Inflammatory macrophage (primary cell): ENCODE measurements around the gene JPH3.
A peak's percentile ranks its signal among the peaks of the same experiment; 100 is the strongest.

Source experiments
- DNase-seq, 2 donors: peaks; one replicate each; pipeline ENCODE4 v3.0.0-alpha.2; 2020 to 2022

The JPH3 gene

DNA sequence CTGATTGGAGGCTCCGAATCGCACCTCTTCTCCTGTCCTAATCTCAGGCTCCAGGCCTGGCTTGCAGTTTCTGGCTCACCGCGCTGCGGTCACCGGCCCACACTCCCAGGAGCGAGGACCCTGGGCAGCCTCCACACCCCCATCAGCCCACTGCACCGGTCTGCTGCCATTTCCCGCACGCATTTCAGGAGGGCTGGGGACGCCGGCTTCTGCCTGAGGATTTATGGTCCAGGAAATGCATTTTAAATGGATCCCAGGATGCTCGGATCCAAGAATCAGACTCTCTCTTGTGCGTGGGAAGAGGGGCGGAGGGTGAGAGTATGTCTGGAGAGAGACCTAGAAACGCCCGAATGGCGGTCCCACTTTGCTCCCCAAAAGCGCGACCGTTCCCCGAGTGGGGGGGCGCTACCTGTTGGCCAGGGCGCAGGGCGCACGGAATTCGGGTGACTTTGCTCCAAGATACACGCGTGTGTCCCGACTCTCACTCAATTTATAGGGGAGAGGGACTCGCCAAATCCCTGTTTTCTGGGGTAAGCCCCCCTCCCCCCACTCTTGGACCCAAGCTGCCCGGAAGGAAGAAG is 817 bp upstream of the JPH3 start:
- DNase-seq, result no peak

DNA sequence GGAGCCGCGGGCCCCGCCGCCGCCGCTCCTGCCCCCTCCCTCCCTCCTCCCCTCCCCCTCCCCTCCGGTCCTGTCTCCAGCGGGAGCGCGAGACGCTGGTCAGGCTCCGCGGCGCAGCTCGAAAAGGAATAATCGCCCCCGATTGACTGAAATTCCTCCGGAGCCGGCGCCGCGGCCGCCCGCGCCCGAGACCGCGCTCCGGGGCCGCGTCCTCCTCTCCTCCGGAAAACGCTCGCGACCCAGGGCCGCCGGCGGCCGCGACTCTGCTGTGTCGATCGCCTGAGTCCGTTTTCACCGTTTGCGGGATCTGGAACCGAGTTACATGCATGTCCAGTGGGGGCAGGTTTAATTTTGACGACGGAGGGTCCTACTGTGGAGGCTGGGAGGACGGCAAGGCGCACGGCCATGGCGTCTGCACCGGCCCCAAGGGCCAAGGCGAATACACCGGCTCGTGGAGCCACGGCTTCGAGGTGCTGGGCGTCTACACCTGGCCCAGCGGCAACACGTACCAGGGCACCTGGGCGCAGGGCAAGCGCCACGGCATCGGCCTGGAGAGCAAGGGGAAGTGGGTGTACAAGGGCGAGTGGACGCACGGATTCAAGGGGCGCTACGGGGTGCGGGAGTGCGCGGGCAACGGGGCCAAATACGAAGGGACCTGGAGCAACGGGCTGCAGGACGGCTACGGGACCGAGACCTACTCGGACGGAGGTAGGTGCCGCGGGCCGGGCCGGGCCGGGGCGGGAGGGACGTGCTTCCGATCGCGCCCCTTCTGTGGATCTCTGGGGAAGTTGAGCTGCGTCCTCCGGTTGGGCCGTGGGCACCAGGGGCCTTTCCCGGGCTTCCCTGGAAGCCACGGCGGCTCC is 744 bp downstream of the JPH3 start:
- DNase-seq, result no peak

DNA sequence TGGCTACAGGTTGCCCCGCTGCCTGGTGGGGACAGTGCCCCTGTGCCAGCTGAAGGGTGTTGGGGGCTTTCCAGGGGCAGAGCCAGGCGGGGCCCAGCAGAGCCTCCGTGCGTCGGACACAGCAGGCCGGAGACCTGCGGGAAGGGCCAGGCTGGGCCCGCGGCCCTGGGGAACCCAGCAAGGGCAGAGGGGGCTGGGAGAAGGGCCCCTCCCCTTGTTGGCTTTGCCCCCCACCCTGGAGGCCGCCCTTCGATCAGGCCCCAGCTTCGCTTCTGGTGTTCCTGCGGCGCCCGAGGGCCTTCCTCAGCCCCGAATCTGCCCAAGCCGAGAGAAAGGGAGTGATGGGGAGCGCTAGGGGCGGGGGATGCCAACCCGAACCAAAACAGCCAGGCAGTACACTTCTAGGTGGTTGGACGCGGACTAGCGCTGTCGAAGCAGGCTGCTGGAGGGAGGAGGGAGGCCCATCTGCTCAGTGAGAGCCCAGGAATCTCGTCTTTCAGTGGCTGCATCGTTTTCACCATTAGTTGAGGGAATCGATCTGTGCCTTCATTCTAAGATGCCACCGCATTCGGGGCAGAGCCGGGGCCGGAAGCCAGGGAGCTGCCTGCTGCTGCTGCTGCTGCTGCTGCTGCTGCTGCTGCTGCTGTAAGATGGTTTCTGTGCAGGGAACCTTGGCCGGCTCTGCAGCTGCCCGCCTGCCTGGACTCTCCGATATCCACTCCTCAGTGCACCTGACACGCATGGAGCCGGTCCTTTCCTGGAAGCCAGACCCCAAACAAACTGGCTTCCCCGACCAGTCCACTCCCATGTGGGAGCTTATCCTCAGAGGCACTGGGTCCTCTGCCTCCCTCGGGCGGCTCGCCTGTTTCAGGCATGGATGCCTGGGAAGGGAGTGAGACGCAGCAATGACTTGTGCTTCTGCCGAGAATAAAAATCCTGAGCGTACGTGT is 1.7 kb downstream of the JPH3 start:
- DNase-seq, result no peak

DNA sequence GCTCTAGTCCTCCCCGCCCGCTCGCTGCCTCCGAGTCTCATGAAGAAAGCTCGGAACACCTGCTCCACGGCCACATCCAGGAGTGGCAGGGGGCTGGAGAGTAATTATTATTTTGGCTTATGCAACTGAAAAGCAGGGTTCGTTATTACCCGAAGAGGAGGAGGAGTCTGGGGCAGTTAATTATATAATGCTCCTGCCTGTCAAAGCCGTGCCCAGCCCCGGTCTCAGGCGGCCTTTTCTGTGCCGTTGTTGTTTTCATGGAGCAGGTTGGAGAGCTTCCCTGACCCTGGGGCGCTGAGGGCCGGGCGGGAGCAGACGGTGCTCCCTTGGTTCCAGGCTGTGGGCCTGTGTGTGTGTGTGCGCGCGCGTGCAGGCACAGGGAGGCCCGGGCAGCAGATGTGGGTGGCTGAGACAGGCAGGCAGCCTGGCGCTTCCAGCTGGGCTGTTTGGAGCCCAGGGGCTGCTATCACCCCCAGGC is 2.4 kb downstream of the JPH3 start:
- DNase-seq, result no peak

DNA sequence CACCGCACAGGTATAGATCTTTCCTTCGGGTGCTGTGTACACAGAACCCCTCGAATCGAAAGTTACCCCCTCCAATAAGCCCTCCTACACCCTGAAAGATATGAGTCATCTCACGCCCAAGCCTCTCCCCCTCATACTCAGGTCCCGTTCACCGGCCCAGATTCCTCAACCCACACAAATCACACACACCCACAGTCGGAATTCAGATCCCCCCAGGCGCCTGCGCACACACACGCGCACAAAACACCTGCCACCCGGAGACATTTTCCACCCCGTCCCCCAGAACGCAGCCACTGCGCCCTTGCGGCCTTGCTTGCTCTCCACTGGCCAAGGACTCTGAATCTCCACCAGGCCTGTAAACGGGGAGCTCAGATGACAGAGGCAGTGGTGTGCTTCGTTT is 4.9 kb downstream of the JPH3 start:
- no peak for DNase-seq

DNA sequence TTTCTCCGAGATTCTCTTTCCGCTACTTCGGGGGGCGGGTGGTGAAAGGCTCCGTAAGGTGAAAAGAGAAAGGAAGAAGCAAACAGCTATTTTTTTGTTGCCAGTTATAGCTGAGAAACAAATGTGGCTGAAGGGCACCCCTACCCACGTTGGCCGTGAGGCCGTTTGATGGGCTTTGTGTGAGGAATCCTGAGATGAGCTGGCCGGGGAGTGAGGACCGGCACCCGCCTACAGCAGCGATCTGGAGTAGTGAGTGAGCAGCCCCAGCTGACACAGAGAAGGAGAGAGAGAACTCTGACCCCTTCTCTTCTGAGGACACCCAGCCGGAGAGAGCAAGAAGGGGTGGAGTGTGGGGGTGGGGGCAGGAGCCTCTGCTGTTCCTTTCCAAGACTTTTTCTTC is 5.6 kb downstream of the JPH3 start:
- no peak for DNase-seq

DNA sequence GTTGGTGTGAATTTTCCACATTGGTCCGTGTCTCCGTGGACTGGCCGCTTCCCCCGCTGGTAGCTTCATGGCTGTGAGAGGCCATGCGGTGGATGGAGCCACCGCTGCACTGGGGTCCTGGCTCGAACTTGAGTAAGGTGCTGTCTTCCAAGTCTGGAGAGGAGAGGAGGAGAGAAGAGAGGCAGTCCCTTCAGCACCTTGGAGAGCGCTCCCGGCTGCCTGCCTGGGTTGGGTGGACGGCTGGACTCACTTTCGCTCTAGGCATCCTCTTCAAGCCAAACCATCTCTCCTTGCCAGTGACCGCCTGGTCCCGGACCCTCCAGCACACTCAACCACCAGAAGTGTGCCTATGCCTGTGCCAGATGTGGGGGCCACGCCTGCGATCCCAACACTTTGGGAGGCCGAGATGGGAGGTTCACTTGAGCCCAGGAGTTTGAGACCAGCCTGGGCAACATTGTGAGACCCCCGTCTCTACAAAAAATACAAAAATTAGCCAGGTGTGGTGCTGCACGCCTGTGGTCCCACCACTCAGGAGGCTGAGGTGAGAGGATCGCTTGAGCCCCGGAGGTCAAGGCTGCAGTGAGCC is 6.2 kb downstream of the JPH3 start:
- DNase-seq, result peak; percentile 23 to 42

DNA sequence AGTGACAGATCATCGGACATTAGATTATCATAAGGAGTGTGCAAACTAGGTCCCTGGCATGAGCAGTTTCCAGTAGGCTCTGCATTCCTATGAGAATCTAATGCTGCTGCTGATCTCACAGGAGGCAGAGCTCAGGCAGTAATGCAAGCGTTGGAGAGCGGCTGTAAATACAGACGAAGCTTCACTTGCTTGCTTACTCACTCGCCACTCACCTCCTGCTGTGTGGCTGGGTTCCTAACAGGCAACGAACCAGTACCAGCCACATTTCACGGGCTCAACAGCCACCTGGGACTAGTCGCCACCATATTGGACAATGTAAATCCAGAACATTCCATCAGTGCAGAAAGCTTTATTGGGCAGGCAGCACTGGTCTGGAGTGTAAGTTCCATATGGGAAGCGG is 7.7 kb downstream of the JPH3 start:
- no peak for DNase-seq

DNA sequence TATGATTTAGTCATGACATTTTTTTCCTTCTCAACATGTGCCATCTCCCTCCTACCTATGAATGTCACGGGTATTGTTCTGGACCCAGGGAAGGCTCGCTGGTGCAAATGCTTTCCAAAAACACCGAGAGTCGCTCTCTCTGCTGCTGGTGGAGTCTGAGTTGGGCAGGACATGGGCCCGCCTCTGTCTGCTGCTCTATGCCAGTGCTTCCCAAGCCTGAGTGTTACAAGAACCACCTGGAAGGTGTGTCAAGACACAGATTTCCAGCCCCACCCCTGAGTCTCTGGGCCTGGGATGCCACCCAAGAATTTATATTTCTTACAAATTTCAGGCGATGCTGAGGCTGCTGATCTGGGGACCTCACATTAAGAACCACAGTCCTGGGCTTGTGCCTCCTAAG is 9.1 kb downstream of the JPH3 start:
- DNase-seq, result no peak

DNA sequence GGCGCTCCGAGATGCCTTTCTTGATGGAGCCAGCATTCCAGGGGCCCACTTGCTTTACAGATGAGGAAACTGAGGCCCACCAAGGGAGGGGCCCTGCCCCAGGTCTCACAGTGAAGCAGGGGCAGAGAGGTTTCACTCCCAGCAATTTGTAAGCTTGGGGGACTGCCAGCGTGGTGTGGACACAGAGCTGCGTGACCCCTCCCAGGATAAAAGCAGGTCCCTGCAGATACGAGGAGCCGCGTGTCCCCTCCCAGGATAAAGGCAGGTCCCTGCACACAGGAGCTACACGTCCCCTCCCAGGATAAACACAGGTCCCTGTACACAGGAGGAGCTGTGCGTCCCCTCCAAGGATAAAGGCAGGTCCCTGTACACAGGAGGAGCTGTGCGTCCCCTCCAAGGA is 11.7 kb downstream of the JPH3 start:
- no peak for DNase-seq

DNA sequence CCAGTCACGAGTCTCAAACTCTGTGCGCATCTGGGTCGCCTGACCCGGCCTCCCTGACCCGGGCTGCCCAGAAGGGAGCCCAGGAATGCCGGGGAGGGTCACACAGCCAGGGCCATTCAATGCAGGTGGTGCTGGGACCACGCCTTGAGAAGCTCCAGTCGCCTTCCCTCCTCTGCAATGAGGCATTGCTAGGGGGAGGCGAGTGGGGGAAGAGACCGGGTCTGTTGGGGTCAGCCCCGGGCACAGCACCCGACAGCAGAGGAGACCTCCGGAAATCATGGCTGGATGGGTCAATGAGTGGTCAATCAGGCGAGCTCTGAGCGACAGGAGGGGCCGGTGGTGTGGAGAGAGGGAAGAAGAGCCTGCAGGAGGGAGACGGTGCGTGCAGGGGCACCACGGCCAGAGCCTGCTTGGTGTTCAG is 13.3 kb downstream of the JPH3 start:
- no peak for DNase-seq

DNA sequence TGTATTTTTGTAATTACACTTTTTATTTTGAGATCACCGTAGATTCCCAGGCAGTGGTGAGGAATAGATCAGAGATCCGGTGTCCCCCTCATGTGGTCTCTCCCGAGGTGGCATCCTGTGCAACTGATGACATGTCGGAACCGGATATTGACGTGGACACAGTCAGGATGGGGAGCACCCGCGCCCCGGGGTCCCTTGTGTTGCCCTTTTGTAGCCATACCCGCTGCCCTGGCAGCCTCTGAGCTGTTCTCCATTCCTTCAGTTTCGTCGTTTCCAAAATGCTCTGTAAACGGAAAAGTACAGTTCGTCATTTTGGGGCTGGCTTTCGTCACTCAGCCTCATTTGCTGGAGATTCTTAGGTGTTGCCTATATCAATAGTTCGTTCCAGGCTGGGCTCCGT is 14.2 kb downstream of the JPH3 start:
- DNase-seq, result no peak

DNA sequence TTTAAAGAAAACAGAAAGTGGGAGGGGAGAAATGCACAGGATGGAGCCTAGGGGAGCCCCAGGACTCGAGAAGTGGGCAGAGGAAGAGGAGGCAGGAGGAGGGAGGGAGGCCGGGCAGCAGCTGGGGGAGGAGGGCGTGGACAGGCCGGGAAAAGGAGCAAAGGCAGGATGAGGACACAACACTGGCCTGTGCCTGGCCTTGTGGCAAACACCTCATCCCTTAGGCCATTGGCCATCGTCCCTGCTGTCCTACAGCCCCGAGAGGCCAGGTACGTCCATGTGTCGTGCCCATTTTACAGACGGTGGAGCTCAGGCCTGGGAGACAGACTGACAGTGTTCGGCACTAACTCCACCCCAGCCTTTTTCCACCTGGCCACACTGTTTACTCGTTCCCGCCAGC is 15.9 kb downstream of the JPH3 start:
- DNase-seq, result no peak

DNA sequence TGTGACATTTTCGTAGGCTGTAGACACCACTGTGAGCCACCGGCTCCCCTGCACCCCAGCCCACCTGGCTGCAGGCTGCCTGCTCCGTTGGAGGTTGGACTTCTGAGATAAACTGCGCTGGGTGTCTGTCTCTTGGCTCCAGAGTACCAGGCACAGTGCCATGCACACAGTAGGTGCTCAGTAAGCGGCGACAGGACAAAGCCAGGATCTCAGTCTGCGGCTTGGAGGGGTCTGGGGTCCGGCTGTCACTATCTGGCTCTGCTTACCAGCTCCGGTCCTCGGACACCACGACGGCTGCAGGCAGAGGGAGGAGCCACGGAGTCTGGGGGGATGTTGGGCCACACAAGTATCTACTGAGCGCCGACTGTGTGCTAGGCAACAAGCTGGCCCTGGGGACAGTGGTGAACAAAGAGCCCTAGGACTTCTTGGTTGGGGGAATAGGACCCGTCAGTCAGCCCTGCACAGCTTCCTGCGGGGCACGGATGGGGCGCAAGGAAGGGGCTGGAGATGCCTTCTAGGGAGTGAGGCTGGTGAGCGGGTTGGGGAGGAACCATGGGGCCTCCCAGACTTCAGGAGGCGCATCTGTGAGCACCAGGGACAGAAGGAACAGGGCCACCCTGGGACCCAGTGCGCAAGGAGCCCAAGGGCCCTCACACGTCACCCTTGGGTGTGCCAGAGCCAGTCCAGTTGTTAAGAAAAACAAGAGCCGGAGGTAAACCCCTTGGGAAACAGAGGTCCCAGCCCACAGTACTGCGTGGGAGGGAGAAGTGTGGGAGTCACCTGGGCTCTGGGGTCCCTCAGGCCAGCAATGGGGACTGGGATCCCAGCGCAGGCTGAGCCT is 17.3 kb downstream of the JPH3 start:
- DNase-seq, result no peak

DNA sequence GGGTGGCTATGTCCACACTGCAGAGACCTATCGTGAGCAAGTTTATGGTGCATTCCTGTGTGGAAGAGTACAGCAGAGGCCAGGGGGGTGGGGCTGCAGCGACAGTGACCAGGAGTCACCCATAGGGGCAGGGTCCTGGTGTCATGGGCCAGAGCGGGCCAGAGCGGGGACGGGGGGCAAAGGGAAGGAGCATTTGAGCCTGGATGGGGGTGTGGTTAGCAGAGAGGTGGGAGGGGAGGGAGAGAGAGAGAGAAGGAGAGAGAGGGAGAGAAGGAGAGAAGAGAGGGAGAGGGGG is 17.8 kb downstream of the JPH3 start:
- no peak for DNase-seq

DNA sequence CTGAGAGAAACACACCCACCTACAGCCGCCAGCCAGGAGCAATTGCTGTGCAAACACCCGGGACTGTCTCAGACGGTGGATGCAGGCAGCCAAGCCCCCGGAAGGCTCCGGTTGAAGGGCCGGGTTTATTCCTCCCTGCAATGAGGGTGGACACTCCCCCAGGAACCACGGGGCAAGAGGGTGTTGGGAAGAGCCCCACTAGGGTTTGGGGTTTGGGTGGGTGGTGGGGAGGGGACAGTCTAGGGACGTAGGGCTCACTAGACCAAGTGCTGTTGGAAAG is 19.2 kb downstream of the JPH3 start:
- DNase-seq, result no peak

DNA sequence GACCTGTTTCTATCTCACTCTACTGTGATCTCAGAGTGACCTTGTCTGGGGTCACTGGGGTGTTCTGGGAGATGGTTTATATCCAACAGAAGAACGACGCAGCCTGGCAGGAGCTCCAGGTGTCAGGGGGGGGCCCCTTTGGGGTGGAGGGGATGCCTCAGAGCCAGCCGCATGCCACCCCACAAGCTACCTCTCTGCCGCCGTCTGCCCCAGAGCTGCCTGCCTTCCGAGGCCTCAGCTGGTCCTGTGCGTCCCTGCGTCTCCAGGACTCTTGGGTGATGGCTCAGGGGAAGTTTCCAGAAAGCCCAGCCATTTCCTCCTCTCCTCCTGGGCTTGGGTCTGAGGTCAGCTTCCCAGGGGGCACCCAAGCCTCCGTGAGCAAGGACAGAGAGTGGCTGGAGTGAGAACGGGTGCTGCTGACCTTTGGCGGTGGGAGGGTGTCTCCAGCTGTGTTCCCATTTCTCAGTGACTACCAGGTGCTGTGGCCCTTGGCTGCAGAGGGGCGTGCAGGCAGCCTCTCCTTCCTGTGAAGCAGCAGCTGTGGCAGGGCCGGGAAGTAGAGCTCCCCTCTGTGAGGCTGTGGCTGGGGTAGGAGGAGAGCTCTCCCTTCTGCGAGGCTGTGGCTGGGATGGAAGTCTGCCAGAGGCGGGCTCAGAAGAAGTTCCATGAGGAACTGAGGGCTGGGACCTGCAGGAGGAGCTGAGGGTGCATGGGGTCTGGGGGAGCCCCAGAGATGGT is 19.8 kb downstream of the JPH3 start:
- no peak for DNase-seq

DNA sequence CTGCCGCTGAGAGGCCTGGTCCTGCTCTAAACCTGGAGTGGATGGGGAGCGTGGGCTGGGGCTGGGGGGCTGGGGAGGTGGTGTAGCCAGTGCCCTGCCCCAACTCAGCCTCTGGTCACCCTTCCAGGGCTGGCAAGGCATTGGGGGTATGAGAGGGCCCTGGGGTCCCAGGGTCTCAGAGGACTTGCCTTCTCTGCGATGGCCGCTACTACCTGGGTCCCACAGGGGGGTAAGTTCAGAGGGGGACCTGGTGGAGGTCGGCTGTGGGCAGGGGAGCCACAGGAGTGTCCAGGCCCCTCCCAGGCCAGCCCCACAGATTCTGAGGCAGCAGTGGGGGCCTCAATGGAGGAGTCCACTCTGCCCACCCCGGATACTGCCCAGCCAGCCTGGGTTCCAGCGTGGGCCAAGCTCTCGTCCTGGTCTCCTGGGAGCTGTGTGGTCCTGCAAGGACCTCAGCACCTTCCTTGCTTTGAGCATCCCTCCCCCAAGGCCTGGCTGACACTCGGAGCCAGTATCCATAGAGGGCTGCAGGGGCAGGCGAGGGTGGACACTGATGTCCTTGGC is 20.5 kb downstream of the JPH3 start:
- DNase-seq, result no peak

DNA sequence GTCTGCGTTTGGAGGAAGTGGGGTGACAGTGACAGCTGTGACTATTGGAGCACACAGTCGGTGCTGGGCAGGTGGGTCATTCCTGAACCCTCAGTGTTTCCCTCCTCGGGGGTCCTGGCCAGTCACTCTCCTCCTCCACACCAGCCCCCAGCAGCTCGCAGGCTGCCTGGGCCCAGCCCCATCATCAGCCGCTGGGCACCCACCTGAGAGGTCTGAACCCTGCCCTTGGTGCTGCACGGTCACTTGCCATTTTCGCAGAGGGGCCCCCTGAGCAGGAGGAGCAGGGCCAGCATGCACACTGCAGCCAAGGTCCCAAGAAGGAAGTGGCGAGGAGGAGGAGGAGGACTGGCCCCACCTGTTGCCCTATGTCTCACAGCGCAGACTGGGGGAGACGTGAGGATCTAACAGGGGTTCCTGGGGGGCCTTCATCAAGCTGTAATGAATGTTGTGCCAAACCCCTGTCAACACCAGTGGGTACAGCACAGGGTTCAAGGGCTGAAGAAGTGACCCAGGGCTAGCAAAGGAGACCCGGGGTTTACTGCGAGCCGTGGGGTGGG is 23.0 kb downstream of the JPH3 start:
- DNase-seq, result no peak

DNA sequence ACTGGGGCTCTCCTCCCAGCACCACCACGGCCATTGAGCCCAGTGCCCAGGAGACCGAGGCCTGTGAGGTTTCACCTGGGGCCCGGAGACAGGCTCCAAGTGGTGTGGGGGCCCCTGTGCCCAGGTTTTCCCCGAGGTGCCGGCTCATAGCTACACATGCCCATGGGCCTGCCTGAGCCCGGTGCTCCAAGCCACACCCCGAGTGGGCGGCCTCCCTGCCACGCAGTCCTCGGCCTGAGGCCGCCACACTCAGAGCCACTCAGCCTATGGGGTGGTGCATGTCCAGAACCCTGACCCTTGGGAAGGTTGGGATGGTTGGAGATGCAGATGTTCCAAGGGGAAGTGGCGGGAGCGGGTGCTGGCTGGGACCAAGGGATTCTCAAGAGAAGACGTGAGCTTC is 24.1 kb downstream of the JPH3 start:
- DNase-seq, result no peak

DNA sequence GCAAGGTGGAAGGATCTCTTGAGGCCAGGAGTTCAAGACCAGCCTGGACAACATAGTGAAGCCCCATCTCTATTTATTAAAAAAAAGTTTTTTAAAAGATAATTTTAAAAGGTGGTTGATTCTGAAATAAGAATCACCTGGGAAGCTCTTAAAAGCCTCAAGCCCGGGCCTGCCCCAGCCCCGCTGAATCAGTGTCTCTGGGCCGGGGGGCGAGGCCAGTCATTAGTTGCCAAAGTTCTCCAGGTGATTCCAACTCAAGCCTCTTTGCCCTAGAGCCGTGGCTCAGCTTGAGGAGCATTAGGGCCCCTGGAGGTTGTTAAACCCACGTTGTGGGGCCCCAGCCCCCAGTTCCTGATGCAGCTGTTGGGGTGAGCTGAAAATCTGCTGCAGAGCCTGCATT is 24.6 kb downstream of the JPH3 start:
- no peak for DNase-seq
